ENCODE measurements around the gene CEP164. TPM values are rescaled to one million over a fixed set of nuclear protein-coding genes. Genes with fewer than 3 reads are reported as not detected.

CEP164 gene
- total RNA-seq, 1 experiment from 2014 or later = 22.2 TPM

DNA sequence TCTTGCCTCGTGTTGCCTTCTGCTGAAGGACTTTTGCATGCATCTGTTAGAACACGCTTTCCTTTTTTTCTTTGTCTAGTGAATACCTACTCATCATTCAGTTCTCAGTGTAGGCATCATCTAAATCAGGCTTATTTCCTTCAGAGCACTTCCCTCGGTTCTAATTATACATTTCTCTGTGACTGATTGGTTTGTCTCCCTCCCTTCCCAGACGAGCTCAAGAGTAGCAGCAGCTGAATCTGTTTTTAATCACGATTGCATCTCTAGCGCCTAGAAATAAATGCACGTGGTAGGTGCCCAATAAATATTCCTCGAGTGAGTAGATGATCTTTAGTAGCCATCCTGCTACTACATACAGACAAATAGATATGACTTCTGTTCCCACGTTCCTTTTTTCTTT is 6.3 kb downstream of the CEP164 start:
- H3K9me2 ChIP-seq (ENCODE audit: insufficient read depth) = no peaks in the 10 kb centered on the region
- no peak overlapping the region for H2AFZ ChIP-seq (ENCODE audit: low read depth, low read length, poor library complexity, severe bottlenecking)
- RAD21 ChIA-PET (ENCODE audit: low non-redundant PET in 1 of 2, low total read pairs in 2 of 2, uncharacterized antibody in 2 of 2, unreplicated experiment in 2 of 2) = no interaction called here
- H3K4me3 ChIP-seq (replicated peaks in 1 of 2; ENCODE audit: low read depth in 1 of 2, low read length in 2 of 2) = no peak overlapping the region
- ATAC-seq (no peak), DNase-seq (ENCODE audit: low read depth, low spot score) (no peak)
- H3K79me2 ChIP-seq (ENCODE audit: insufficient read depth, low read length) = no peaks in the 10 kb centered on the region
- no peaks in the 10 kb centered on the region for H3K9me3 ChIP-seq (ENCODE audit: control insufficient read depth in 1 of 2, insufficient read depth in 1 of 2, low read depth in 1 of 2, low read length in 2 of 2)
- CTCF ChIA-PET = no interaction called here
- no peak for TF ChIP-seq YY1 (IDR thresholded peaks at IDR 0.05; ENCODE audit: extremely low read depth, insufficient replicate concordance, low read depth, low read length)
- no peak for TF ChIP-seq POLR2A (IDR thresholded peaks at IDR 0.05; ENCODE audit: borderline replicate concordance, extremely low read depth, insufficient read depth, insufficient read length)
- TF ChIP-seq RAD21 (IDR thresholded peaks at IDR 0.05; ENCODE audit: low read depth) = no peak
- H3K36me3 ChIP-seq (ENCODE audit: control insufficient read depth in 1 of 2, insufficient read depth in 2 of 2, low read length in 2 of 2) = no peaks in the 10 kb centered on the region; a peak in 1 of 4 replicates
- H3K4me1 ChIP-seq (ENCODE audit: control insufficient read depth in 1 of 2, insufficient read depth in 2 of 2, low read length in 2 of 2) = peaks cover 0 to 17% of the 10 kb centered on the region in 2 experiments; a peak in 2 of 4 replicates
- H4K20me1 ChIP-seq (ENCODE audit: insufficient read depth) = no peaks in the 10 kb centered on the region
- H3K9ac ChIP-seq (ENCODE audit: low read length) = no peak overlapping the region
- H3K4me2 ChIP-seq (ENCODE audit: low read length) = no peak overlapping the region
- intact Hi-C loops (cut with micrococcal nuclease) = no loop called here
- POLR2A ChIA-PET = no interaction called here
- H3K27ac ChIP-seq (ENCODE audit: low read depth, low read length) = no peak overlapping the region
- no peaks in the 10 kb centered on the region for H3K27me3 ChIP-seq (ENCODE audit: insufficient read depth, low read length)
- BruUV-seq (replicated peaks) = no TSS peak

DNA sequence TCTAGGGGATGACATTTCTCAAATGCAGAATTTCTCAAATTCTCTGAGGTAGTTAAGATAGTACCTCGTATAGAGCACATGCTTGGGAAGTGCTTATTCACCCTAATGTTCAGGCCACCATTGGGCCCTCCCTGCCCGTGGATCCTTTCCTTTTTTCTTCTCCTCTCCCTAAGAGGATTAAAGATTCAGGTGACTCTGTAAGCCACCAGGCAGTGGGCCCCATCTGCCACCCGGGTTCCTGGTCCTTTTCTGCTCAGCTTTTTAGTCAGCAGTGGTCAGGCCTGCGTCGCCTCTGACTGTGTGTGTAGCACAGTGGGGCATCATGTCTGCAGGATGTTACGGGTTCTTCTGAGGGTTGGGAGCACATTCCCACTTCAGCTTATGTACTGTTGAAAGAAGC is 7.2 kb downstream of the CEP164 start:
- Histone ChIP-seq H4K20me1 (ENCODE audit: insufficient read depth) (no peaks in the 10 kb centered on the region), H2AFZ (ENCODE audit: low read depth, low read length, poor library complexity, severe bottlenecking) (no peak overlapping the region), H3K79me2 (ENCODE audit: insufficient read depth, low read length) (no peaks in the 10 kb centered on the region), H3K36me3 (ENCODE audit: control insufficient read depth in 1 of 2, insufficient read depth in 2 of 2, low read length in 2 of 2) (no peaks in the 10 kb centered on the region; a peak in 1 of 4 replicates), H3K9ac (ENCODE audit: low read length) (no peak overlapping the region), H3K4me2 (ENCODE audit: low read length) (no peak overlapping the region), H3K4me1 (ENCODE audit: control insufficient read depth in 1 of 2, insufficient read depth in 2 of 2, low read length in 2 of 2) (peaks cover 0 to 7% of the 10 kb centered on the region in 2 experiments; a peak in 2 of 4 replicates), H3K27ac (ENCODE audit: low read depth, low read length) (no peak overlapping the region), H3K4me3 (replicated peaks in 1 of 2; ENCODE audit: low read depth in 1 of 2, low read length in 2 of 2) (no peak overlapping the region), H3K9me2 (ENCODE audit: insufficient read depth) (no peaks in the 10 kb centered on the region), H3K9me3 (ENCODE audit: control insufficient read depth in 1 of 2, insufficient read depth in 1 of 2, low read depth in 1 of 2, low read length in 2 of 2) (no peaks in the 10 kb centered on the region), H3K27me3 (ENCODE audit: insufficient read depth, low read length) (no peaks in the 10 kb centered on the region)
- RAD21 ChIA-PET (ENCODE audit: low non-redundant PET in 1 of 2, low total read pairs in 2 of 2, uncharacterized antibody in 2 of 2, unreplicated experiment in 2 of 2) = no interaction called here
- TF ChIP-seq ELF1 (IDR thresholded peaks at IDR 0.05; ENCODE audit: borderline replicate concordance, low read depth) (no peak), SP1 (IDR thresholded peaks at IDR 0.05; ENCODE audit: low read depth) (no peak), EZH2phosphoT487 (IDR thresholded peaks at IDR 0.05; ENCODE audit: borderline replicate concordance) (no peak), SIN3A (IDR thresholded peaks at IDR 0.05; ENCODE audit: low read depth) (no peak), CEBPB (IDR thresholded peaks at IDR 0.05; ENCODE audit: low read depth) (no peak), ZNF274 (IDR thresholded peaks at IDR 0.05; ENCODE audit: low read depth, low read length) (no peak), POLR2A (IDR thresholded peaks at IDR 0.05; ENCODE audit: borderline replicate concordance, extremely low read depth, insufficient read depth, insufficient read length) (no peak)
- TF ChIP-seq, protein P1, sequence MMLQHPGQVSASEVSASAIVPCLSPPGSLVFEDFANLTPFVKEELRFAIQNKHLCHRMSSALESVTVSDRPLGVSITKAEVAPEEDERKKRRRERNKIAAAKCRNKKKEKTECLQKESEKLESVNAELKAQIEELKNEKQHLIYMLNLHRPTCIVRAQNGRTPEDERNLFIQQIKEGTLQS (IDR thresholded peaks at IDR 0.05) = no peak
- TF ChIP-seq, protein P2, sequence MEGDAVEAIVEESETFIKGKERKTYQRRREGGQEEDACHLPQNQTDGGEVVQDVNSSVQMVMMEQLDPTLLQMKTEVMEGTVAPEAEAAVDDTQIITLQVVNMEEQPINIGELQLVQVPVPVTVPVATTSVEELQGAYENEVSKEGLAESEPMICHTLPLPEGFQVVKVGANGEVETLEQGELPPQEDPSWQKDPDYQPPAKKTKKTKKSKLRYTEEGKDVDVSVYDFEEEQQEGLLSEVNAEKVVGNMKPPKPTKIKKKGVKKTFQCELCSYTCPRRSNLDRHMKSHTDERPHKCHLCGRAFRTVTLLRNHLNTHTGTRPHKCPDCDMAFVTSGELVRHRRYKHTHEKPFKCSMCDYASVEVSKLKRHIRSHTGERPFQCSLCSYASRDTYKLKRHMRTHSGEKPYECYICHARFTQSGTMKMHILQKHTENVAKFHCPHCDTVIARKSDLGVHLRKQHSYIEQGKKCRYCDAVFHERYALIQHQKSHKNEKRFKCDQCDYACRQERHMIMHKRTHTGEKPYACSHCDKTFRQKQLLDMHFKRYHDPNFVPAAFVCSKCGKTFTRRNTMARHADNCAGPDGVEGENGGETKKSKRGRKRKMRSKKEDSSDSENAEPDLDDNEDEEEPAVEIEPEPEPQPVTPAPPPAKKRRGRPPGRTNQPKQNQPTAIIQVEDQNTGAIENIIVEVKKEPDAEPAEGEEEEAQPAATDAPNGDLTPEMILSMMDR (IDR thresholded peaks at IDR 0.05 in 2 of 3, conservative IDR thresholded peaks at IDR 0.05 in 1 of 3; ENCODE audit: borderline replicate concordance in 1 of 3, insufficient read depth in 1 of 3, low read depth in 2 of 3, low read length in 2 of 3) = no peak
- DNase-seq (ENCODE audit: low read depth, low spot score) (no peak), ATAC-seq (no peak)
- intact Hi-C loops (cut with micrococcal nuclease) = no loop called here
- CTCF ChIA-PET = no interaction called here
- POLR2A ChIA-PET = no interaction called here
- BruUV-seq (replicated peaks) = no TSS peak
